Activated naive CD8-positive, alpha-beta T cell (primary cell): ENCODE results near the gene AHSA1.

Experiments used
- H3K27ac Mint-ChIP-seq: one replicate; pipeline ENCODE4 v1.8.0; 2021; ENCODE audit warnings: mixed read lengths
- H3K27me3 Mint-ChIP-seq: one replicate; pipeline ENCODE4 v1.8.0; 2021; ENCODE audit warnings: mixed read lengths
- H3K36me3 Mint-ChIP-seq: one replicate; pipeline ENCODE4 v1.8.0; 2021; ENCODE audit warnings: mixed read lengths
- H3K4me1 Mint-ChIP-seq: one replicate; pipeline ENCODE4 v1.8.0; 2021; ENCODE audit warnings: low read depth, mixed read lengths
- H3K4me3 Mint-ChIP-seq: one replicate; pipeline ENCODE4 v1.8.0; 2021; ENCODE audit warnings: mild to moderate bottlenecking, mixed read lengths
- H3K9me3 Mint-ChIP-seq: one replicate; pipeline ENCODE4 v1.8.0; 2021; ENCODE audit warnings: low read depth, mixed read lengths

AHSA1 gene

GRCh38 chr14:77488558-77488957 lies 30.7 kb downstream of the AHSA1 start:
- Mint-ChIP-seq H3K4me1 (no peaks in the 10 kb centered on the region), H3K36me3 (no peaks in the 10 kb centered on the region)

GRCh38 chr14:77489041-77489440 lies 31.1 kb downstream of the AHSA1 start:
- H3K4me3 Mint-ChIP-seq, result no peak overlapping the region
- H3K9me3 Mint-ChIP-seq, result no peaks in the 10 kb centered on the region
- H3K36me3 Mint-ChIP-seq, result no peaks in the 10 kb centered on the region
- H3K27me3 Mint-ChIP-seq, result no peaks in the 10 kb centered on the region
- H3K27ac Mint-ChIP-seq, result no peak overlapping the region
- no peaks in the 10 kb centered on the region for H3K4me1 Mint-ChIP-seq

More at GRCh38 chr14:77488558-77488957, 30.7 kb downstream of the AHSA1 start:
- no peak overlapping the region for H3K27ac Mint-ChIP-seq
- no peaks in the 10 kb centered on the region for H3K27me3 Mint-ChIP-seq
- no peaks in the 10 kb centered on the region for H3K9me3 Mint-ChIP-seq
- H3K4me3 Mint-ChIP-seq, result no peak overlapping the region

- H3K36me3 Mint-ChIP-seq, result no peaks in the 10 kb centered on the region
- no peak overlapping the region for H3K27ac Mint-ChIP-seq
- no peak overlapping the region for H3K4me3 Mint-ChIP-seq
- H3K4me1 Mint-ChIP-seq, result no peaks in the 10 kb centered on the region
- H3K9me3 Mint-ChIP-seq, result no peaks in the 10 kb centered on the region
- peaks cover 3% of the 10 kb centered on the region for H3K27me3 Mint-ChIP-seq
These were observed 32.6 kb downstream of the AHSA1 start for GRCh38 chr14:77490347-77490986.

GRCh38 chr14:77491056-77491455 lies 33.2 kb downstream of the AHSA1 start:
- Mint-ChIP-seq H3K4me3 (no peak overlapping the region), H3K36me3 (no peaks in the 10 kb centered on the region), H3K4me1 (no peaks in the 10 kb centered on the region), H3K27ac (no peak overlapping the region), H3K27me3 (peaks cover 7% of the 10 kb centered on the region), H3K9me3 (no peaks in the 10 kb centered on the region)

- H3K9me3 Mint-ChIP-seq, result no peaks in the 10 kb centered on the region
- peaks cover 20% of the 10 kb centered on the region for H3K27me3 Mint-ChIP-seq
- H3K27ac Mint-ChIP-seq, result no peak overlapping the region
- no peak overlapping the region for H3K4me3 Mint-ChIP-seq
- peaks cover 5% of the 10 kb centered on the region for H3K4me1 Mint-ChIP-seq
- H3K36me3 Mint-ChIP-seq, result no peaks in the 10 kb centered on the region
These were observed 37.4 kb downstream of the AHSA1 start for GRCh38 chr14:77495334-77495733.

GRCh38 chr14:77498120-77498979 lies 40.5 kb downstream of the AHSA1 start, which contains the start of gene ISM2:
Gene ISM2, minus strand, starts transcription at chr14:77498816. Its CDS starts 23 bp downstream, at chr14:77498793.
- Mint-ChIP-seq H3K27ac (no peak within 1 kb of the TSS), H3K27me3 (peaks cover 23% of the 10 kb centered on the region), H3K36me3 (peaks cover 3% of the 10 kb centered on the region), H3K9me3 (peaks cover 4% of the 10 kb centered on the region), H3K4me1 (peaks cover 5% of the 10 kb centered on the region), H3K4me3 (peak within 1 kb of the TSS; percentile 80)

GRCh38 chr14:77498984-77499527 lies 41.2 kb downstream of the AHSA1 start:
- peaks cover 4% of the 10 kb centered on the region for H3K9me3 Mint-ChIP-seq
- peak overlapping the region; percentile 44 for H3K4me3 Mint-ChIP-seq
- peaks cover 23% of the 10 kb centered on the region for H3K27me3 Mint-ChIP-seq
- peaks cover 5% of the 10 kb centered on the region for H3K4me1 Mint-ChIP-seq
- H3K36me3 Mint-ChIP-seq, result peaks cover 3% of the 10 kb centered on the region
- no peak overlapping the region for H3K27ac Mint-ChIP-seq

- Mint-ChIP-seq H3K36me3 (peaks cover 7% of the 10 kb centered on the region), H3K4me3 (no peak overlapping the region), H3K27ac (no peak overlapping the region), H3K9me3 (peaks cover 4% of the 10 kb centered on the region), H3K27me3 (peaks cover 14% of the 10 kb centered on the region), H3K4me1 (peaks cover 5% of the 10 kb centered on the region)
These were observed 44.4 kb downstream of the AHSA1 start for GRCh38 chr14:77502109-77502782.

- Mint-ChIP-seq H3K4me3 (no peak overlapping the region), H3K27ac (no peak overlapping the region), H3K36me3 (peaks cover 13% of the 10 kb centered on the region), H3K27me3 (peaks cover 10% of the 10 kb centered on the region), H3K9me3 (peaks cover 4% of the 10 kb centered on the region), H3K4me1 (peaks cover 1% of the 10 kb centered on the region)
These were observed 45.2 kb downstream of the AHSA1 start for GRCh38 chr14:77503138-77503537.

- Mint-ChIP-seq H3K36me3 (peaks cover 24% of the 10 kb centered on the region), H3K27me3 (peaks cover 6% of the 10 kb centered on the region), H3K27ac (no peak overlapping the region), H3K4me1 (no peaks in the 10 kb centered on the region), H3K9me3 (peaks cover 4% of the 10 kb centered on the region), H3K4me3 (no peak overlapping the region)
These were observed 47.1 kb downstream of the AHSA1 start for GRCh38 chr14:77505031-77505430.

GRCh38 chr14:77507762-77508161 lies 49.9 kb downstream of the AHSA1 start:
- Mint-ChIP-seq H3K27me3 (no peaks in the 10 kb centered on the region), H3K9me3 (peaks cover 4% of the 10 kb centered on the region), H3K36me3 (peaks cover 37% of the 10 kb centered on the region)

GRCh38 chr14:77508249-77508648 lies 50.4 kb downstream of the AHSA1 start:
- Mint-ChIP-seq H3K4me1 (no peaks in the 10 kb centered on the region), H3K27ac (no peak overlapping the region), H3K36me3 (peaks cover 34% of the 10 kb centered on the region), H3K27me3 (no peaks in the 10 kb centered on the region), H3K9me3 (peaks cover 2% of the 10 kb centered on the region), H3K4me3 (no peak overlapping the region)

More at GRCh38 chr14:77507762-77508161, 49.9 kb downstream of the AHSA1 start:
- Mint-ChIP-seq H3K27ac (no peak overlapping the region), H3K4me1 (no peaks in the 10 kb centered on the region), H3K4me3 (no peak overlapping the region)

- Mint-ChIP-seq H3K27ac (no peak overlapping the region), H3K4me1 (no peaks in the 10 kb centered on the region), H3K9me3 (no peaks in the 10 kb centered on the region), H3K36me3 (peaks cover 33% of the 10 kb centered on the region), H3K4me3 (no peak overlapping the region), H3K27me3 (no peaks in the 10 kb centered on the region)
These were observed 51.0 kb downstream of the AHSA1 start for GRCh38 chr14:77508876-77509275.

GRCh38 chr14:77509366-77509765 lies 51.5 kb downstream of the AHSA1 start:
- Mint-ChIP-seq H3K4me3 (no peak overlapping the region), H3K27me3 (no peaks in the 10 kb centered on the region), H3K36me3 (peaks cover 33% of the 10 kb centered on the region), H3K4me1 (no peaks in the 10 kb centered on the region), H3K9me3 (no peaks in the 10 kb centered on the region), H3K27ac (no peak overlapping the region)
